WERI-Rb-1 (cell line): ENCODE measurements around the gene SFMBT1.

Experiments used
- DNase-seq: peaks from one replicate; pipeline ENCODE4 v3.0.0-alpha.2; 2020
- H3K27ac ChIP-seq: fragments of 250-450 bp; sonication (Bioruptor Pico); 2 replicates; pipeline ENCODE4 v1.5.1; 2020; ENCODE audit warnings: mild to moderate bottlenecking, moderate library complexity
- H3K27me3 ChIP-seq: fragments of 250-450 bp; sonication (Bioruptor Pico); 2 replicates; pipeline ENCODE4 v1.5.1; 2021; ENCODE audit warnings: mild to moderate bottlenecking, low read depth, moderate library complexity; ENCODE audit not compliant: insufficient read depth, severe bottlenecking
- H3K36me3 ChIP-seq: fragments of 250-450 bp; sonication (Bioruptor Pico); 2 replicates; pipeline ENCODE4 v1.5.1; 2020; ENCODE audit warnings: mild to moderate bottlenecking, moderate library complexity
- H3K4me3 ChIP-seq: 2 replicates; pipeline ENCODE4 v1.5.1; 2011; ENCODE audit warnings: low read depth, mild to moderate bottlenecking, control low read depth, low read length
- H3K9me3 ChIP-seq: fragments of 250-450 bp; sonication (Bioruptor Pico); 2 replicates; pipeline ENCODE4 v1.5.1; 2021; ENCODE audit warnings: mild to moderate bottlenecking, moderate library complexity; ENCODE audit not compliant: severe bottlenecking
- CTCF ChIP-seq: IDR thresholded peaks from 2 replicates; pipeline ENCODE4 v1.5.1; 2011; ENCODE audit warnings: low read depth, mild to moderate bottlenecking, control low read depth, inconsistent platforms, low read length

SFMBT1 gene

DNA sequence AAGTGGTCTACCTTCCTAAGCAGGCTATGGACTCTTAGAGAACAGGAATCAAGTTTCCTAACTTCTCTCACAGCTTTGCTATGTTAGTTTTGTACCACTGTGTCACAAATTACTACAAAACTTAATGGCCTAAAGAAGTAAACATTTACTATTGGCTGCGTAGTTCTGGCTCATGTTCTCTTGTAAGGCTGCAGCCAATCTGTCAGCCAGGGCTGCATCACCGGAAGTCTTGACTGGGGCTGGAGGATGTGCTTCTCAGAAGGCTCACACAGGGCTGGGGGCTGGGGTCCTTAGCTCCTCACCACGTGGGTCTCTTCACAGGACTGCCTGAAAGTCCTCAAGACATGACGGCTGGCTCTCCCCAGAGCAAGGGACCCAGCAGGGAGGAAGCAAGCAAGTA, 164.0 kb downstream of the SFMBT1 start:
- no peak overlapping the region for H3K4me3 ChIP-seq
- no peak overlapping the region for H3K27ac ChIP-seq
- no peaks in the 10 kb centered on the region for H3K9me3 ChIP-seq
- no peak for DNase-seq
- no peak for TF ChIP-seq CTCF
- H3K36me3 ChIP-seq = peaks cover 4% of the 10 kb centered on the region; the same call in 1 of the 2 replicates
- no peaks in the 10 kb centered on the region for H3K27me3 ChIP-seq

GRCh38 chr3:52880474-52880873, 165.4 kb downstream of the SFMBT1 start:
- H3K36me3 ChIP-seq = peaks cover 4% of the 10 kb centered on the region; the same call in 1 of the 2 replicates
- DNase-seq = no peak
- no peak overlapping the region for H3K4me3 ChIP-seq
- no peak for TF ChIP-seq CTCF
- H3K9me3 ChIP-seq = no peaks in the 10 kb centered on the region
- no peaks in the 10 kb centered on the region for H3K27me3 ChIP-seq
- H3K27ac ChIP-seq = no peak overlapping the region

GRCh38 chr3:52880047-52880446, 165.8 kb downstream of the SFMBT1 start:
- H3K27ac ChIP-seq = no peak overlapping the region
- H3K27me3 ChIP-seq = no peaks in the 10 kb centered on the region
- H3K4me3 ChIP-seq = no peak overlapping the region
- H3K9me3 ChIP-seq = no peaks in the 10 kb centered on the region
- DNase-seq = no peak
- H3K36me3 ChIP-seq = peaks cover 4% of the 10 kb centered on the region; the same call in 1 of the 2 replicates
- TF ChIP-seq CTCF = no peak

DNA sequence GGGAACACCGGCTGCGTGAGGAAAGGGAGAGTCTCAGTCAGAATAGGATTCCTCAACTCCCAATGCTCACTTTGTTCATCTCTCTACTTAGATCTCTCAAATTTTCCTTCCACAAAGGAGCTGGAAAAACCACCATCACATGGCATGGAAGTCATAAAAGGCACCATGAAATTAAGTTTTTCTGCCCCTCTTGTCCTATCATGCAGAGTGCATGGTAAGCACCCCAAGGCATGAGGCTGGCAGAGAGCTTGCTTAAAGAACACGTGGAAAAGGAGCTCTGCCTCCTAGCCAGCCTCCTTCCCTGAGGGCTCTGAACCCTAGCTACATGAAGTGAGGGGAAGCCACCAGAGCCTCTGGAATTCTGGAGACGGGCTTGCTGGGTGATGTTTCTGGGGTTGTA, 166.3 kb downstream of the SFMBT1 start:
- Histone ChIP-seq H3K9me3 (no peaks in the 10 kb centered on the region), H3K27ac (no peak overlapping the region), H3K27me3 (no peaks in the 10 kb centered on the region), H3K4me3 (no peak overlapping the region), H3K36me3 (peaks cover 4% of the 10 kb centered on the region; the same call in 1 of the 2 replicates)
- no peak for DNase-seq
- TF ChIP-seq CTCF = no peak

- H3K4me3 ChIP-seq = no peak overlapping the region
- no peak for DNase-seq
- H3K27me3 ChIP-seq = no peaks in the 10 kb centered on the region
- TF ChIP-seq CTCF = 0 out of 2 replicates have a peak, but pooled peaks have one; percentile 7
- H3K36me3 ChIP-seq = peaks cover 4% of the 10 kb centered on the region; the same call in 1 of the 2 replicates
- H3K9me3 ChIP-seq = no peaks in the 10 kb centered on the region
- no peak overlapping the region for H3K27ac ChIP-seq
These were observed 166.8 kb downstream of the SFMBT1 start for GRCh38 chr3:52879090-52879489.

DNA sequence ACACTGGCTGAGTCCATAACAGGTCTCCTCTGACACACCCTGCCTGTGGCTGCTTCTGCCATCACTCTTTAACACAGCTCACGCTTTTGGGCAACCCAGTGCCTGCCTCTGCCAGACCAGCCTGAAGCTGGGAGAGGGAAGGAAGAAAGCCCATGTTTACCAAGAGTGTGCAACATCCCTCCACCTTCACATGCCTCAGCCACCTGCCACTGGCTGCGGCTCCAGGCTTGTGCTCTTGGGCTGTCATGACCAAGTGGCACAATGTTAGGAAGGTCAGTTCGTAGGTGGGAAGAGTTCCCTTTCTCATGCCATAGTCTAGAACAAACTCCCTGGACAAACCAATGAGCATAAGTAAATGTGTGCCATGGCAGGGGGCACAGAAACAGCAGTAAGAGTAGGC, 168.8 kb downstream of the SFMBT1 start:
- no peaks in the 10 kb centered on the region for H3K9me3 ChIP-seq
- H3K4me3 ChIP-seq = no peak overlapping the region
- H3K27ac ChIP-seq = no peak overlapping the region
- no peaks in the 10 kb centered on the region for H3K27me3 ChIP-seq
- no peak for DNase-seq
- no peak for TF ChIP-seq CTCF
- H3K36me3 ChIP-seq = peaks cover 4% of the 10 kb centered on the region; the same call in 1 of the 2 replicates
